NCI-H446 (cell line): ENCODE data around the gene VWDE.

ENCODE experiments used
- DNase-seq, 2 experiments: peaks; one replicate each; lab custom pipeline; 2025; lab: John Stamatoyannopoulos, UW

VWDE gene

DNA sequence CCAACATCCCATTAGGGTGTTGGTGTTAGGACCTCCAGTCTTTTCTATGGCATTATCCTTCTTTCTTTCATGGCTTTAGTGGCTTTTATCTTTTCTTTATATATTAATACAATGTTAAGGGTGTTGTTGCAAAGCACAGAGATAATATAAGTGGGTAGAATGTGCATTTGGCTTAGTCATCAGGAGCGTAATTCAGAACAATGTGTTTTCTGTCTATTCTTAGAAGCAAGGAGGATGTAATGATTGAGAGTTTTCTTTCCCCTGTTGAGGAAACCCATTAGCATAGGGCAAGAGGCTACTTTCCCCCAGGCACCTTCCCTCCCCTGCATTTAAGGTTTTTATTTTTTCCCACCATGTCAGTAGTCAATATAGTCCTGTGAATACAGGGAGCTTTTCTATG, 112.9 kb downstream of the VWDE start:
- DNase-seq: no peak

DNA sequence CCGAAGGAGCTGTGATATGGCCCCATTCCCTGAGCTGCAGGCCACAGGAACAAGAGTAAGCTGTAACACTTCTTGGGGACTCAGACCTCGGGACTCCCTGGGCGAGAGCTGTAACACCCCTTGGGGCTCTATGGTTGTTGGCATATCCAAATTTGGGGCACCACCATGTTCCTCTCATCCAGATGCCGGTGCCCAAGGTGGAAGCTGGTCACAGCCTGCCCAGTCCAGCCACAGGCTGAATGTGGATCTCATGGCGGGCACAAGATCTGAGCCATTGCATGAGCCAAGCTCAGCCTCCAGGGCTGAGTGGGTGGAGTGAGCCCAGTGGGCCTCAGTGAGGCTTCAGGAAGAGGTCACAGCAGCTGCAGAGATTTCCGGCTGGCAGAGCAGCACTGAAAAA, 113.7 kb downstream of the VWDE start:
- DNase-seq: no peak

DNA sequence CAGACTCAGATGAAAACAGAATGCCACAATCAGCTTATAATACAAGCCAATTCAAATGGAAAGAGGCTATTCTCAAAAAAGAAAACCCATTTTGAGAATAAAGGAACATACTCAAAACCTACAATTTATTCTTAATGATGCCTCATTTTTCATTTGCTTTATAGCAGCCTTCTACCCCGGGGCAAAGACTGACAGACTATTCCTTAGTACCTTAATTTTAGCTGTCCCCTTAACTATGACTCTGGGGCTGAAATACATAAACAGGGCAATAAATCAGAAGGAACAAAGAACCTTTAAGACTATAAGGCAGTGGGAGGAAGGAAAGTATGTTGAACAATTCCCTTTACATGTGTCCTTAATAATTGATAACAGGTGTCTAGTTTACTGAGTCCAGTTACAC, 115.8 kb downstream of the VWDE start:
- no peak for DNase-seq

DNA sequence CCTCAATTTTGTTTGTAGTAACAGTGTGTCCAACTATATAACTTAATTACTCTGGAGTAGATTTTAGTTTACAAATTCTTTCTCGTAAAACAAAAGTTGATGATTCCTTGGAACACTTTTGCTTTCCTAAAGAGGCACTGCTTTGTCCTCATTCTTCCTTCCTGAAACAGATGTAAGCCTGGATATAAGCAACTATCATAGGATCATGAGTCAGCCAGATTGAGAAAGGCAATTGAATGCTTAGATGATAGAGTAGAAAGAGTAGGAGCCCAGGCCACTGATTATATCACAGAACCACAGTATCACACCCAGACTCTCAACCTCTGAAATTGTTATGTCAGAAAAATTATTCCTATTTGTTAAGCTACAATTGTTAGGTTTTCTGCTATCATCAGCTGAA, 122.6 kb downstream of the VWDE start:
- DNase-seq: no peak
